ENCODE data around the gene HLF.

DNA sequence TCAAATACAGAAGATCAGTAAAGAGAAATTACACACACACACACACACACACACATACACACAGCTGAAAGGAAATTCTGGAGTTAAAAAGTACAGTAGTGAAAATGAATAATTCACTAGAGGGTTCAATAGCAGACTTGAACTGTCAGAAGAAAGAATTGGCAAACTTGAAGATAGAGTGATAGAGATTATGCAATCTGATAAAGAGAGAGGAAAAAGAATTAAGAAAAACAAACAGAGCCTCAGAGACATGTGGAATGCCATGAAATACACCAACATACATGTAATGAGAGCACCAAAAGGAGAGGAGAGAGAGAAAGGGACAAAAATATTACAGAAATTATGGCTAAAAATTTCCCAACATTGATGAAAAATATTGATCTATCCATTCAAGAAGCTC, 96.2 kb downstream of the HLF start:
- TF ChIP-seq EZH2 (IDR thresholded peaks at IDR 0.05; ENCODE audit: insufficient read depth, poor library complexity, severe bottlenecking) = no peak
- TF ChIP-seq EZH2phosphoT487 (IDR thresholded peaks at IDR 0.05; ENCODE audit: insufficient read depth, low read depth) = no peak

All from GM23248 (cell line).